ENCODE measurements around the gene TOR1B.

Gene TOR1B

GRCh38 chr9:129849901-129850300 is 46.9 kb downstream of the TOR1B start:
- DNase-seq, result no peak

GRCh38 chr9:129850821-129851550 is 48.0 kb downstream of the TOR1B start:
- no peak for DNase-seq

GRCh38 chr9:129851821-129852220 is 48.8 kb downstream of the TOR1B start:
- no peak for DNase-seq

- DNase-seq, result no peak
Measured at GRCh38 chr9:129852579-129852978, 49.6 kb downstream of the TOR1B start.

- DNase-seq, result no peak
Measured at GRCh38 chr9:129853614-129854013, 50.6 kb downstream of the TOR1B start.

GRCh38 chr9:129854588-129855110 is 51.7 kb downstream of the TOR1B start:
- DNase-seq, result no peak

- no peak for DNase-seq
Measured at GRCh38 chr9:129857207-129857606, 54.2 kb downstream of the TOR1B start.

GRCh38 chr9:129858167-129858962 is 55.4 kb downstream of the TOR1B start:
- no peak for DNase-seq
